HepG2 (cell line): Measurements from ENCODE around the gene YIPF4. TPM values are rescaled to one million over a fixed set of nuclear protein-coding genes. Genes with fewer than 3 reads are reported as not detected.

Experiments
- ATAC-seq: fragments of 200-7000 bp; cut with Tn5 transposase; 3 replicates; pipeline ENCODE4 v1.9.1; 2020; ENCODE audit warnings: mild to moderate bottlenecking, moderate library complexity
- BruUV-seq: library from RNA; stranded (reverse); fragments of 400-500 nt; replicated peaks from 2 replicates; lab custom pipeline; 2021; lab: Mats Ljungman, UMichigan
- CTCF ChIA-PET: fragments of 300-600 bp; formaldehyde crosslinking; extraction: SDS; loops from one replicate; lab custom pipeline; 2021; ENCODE audit warnings: low total read pairs, inconsistent platforms, low intra/inter-chr PET ratio; lab: Yijun Ruan, JAX
- POLR2A ChIA-PET: fragments of 350-600 bp; sonication (Branson Sonifier 250); formaldehyde crosslinking; loops from one replicate; lab custom pipeline; 2020; ENCODE audit warnings: antibody characterized with exemption, inconsistent platforms; lab: Yijun Ruan, JAX
- DNase-seq: peaks from one replicate; pipeline ENCODE4 v3.0.0-alpha.2; 2015; ENCODE audit warnings: low spot score
- FAIRE-seq: peaks from 3 replicates; lab custom pipeline; 2011; peaks lifted over from hg19 to GRCh38; lab: Jason Lieb, UNC
- H2AFZ ChIP-seq: one replicate; pipeline ENCODE4 v1.6.1; 2011; ENCODE audit warnings: low read length, inconsistent platforms
- H3K27ac ChIP-seq: fragments of 300-600 bp; 3 replicates; pipeline ENCODE4 v1.8.0; 2011; ENCODE audit warnings: mixed run types, mild to moderate bottlenecking, mixed read lengths, low read length, inconsistent platforms; ENCODE audit not compliant: insufficient read depth; ENCODE audit errors: extremely low read length
- H3K27me3 ChIP-seq, 2 experiments: fragments of 200-600 bp in 1 of 2; 2 replicates in 1 of 2; 3 replicates in 1 of 2; pipeline versions ENCODE4 v1.6.0 to v1.8.0; 2011; ENCODE audit warnings: low read length in 2 of 2, mild to moderate bottlenecking in 2 of 2, moderate library complexity in 2 of 2, inconsistent platforms in 1 of 2; ENCODE audit not compliant: insufficient read depth in 2 of 2, control insufficient read depth in 1 of 2
- H3K36me3 ChIP-seq, 2 experiments: fragments of 200-600 bp in 1 of 2; replicated peaks in 1 of 2; 2 replicates in 1 of 2; 3 replicates in 1 of 2; pipeline versions ENCODE4 v1.5.1 to v1.8.0; 2011; ENCODE audit warnings: low read length in 2 of 2, inconsistent platforms in 1 of 2; ENCODE audit not compliant: insufficient read depth in 2 of 2, control insufficient read depth in 1 of 2
- H3K4me1 ChIP-seq: 2 replicates; pipeline ENCODE4 v1.5.1; 2012; ENCODE audit warnings: low read length, inconsistent platforms; ENCODE audit not compliant: insufficient read depth
- H3K4me2 ChIP-seq: 2 replicates; pipeline ENCODE4 v1.6.0; 2011; ENCODE audit warnings: low read depth, low read length, inconsistent platforms
- H3K4me3 ChIP-seq, 3 experiments: fragments of 200-600 bp in 1 of 3; sonication (generic), shearing (Covaris generic) in 1 of 3; replicated peaks in 1 of 3; 2 replicates each; pipeline ENCODE4 v1.5.1; 2011 to 2016; ENCODE audit warnings: low read length in 3 of 3, inconsistent platforms in 2 of 3, low read depth in 2 of 3, mild to moderate bottlenecking in 2 of 3, control low read depth in 1 of 3, mixed read lengths in 1 of 3; ENCODE audit not compliant: insufficient read depth in 1 of 3
- H3K79me2 ChIP-seq: one replicate; pipeline ENCODE4 v1.6.1; 2011; ENCODE audit warnings: low read length, inconsistent platforms; ENCODE audit not compliant: insufficient read depth
- H3K9ac ChIP-seq: 2 replicates; pipeline ENCODE4 v1.6.0; 2011; ENCODE audit warnings: mild to moderate bottlenecking, low read depth, low read length, inconsistent platforms; ENCODE audit not compliant: insufficient read depth
- H3K9me3 ChIP-seq: 2 replicates; pipeline ENCODE4 v1.5.1; 2012; ENCODE audit warnings: mild to moderate bottlenecking, low read length
- H4K20me1 ChIP-seq: 2 replicates; pipeline ENCODE4 v1.6.0; 2011; ENCODE audit warnings: inconsistent platforms, mild to moderate bottlenecking, low read length, moderate library complexity; ENCODE audit not compliant: insufficient read depth
- KDM2A ChIP-seq: sonication (generic); formaldehyde crosslinking; IDR thresholded peaks from 2 replicates; pipeline ENCODE4 v1.4.0; 2020; ENCODE audit warnings: low read depth, missing genetic modification reagents, borderline replicate concordance
- PAWR ChIP-seq: sonication (generic); formaldehyde crosslinking; IDR thresholded peaks from 2 replicates; pipeline ENCODE4 v1.4.0; 2020; ENCODE audit warnings: missing genetic modification reagents, mild to moderate bottlenecking, borderline replicate concordance
- RFX5 ChIP-seq: IDR thresholded peaks from 2 replicates; pipeline ENCODE4 v1.6.1; 2011; ENCODE audit warnings: low read depth, low read length, improper control_type of control experiment
- SPEN ChIP-seq: sonication (generic); formaldehyde crosslinking; IDR thresholded peaks from 2 replicates; pipeline ENCODE4 v1.5.1; 2020; ENCODE audit warnings: low read depth, mild to moderate bottlenecking, missing genetic modification reagents
- THRA ChIP-seq: sonication (generic); formaldehyde crosslinking; IDR thresholded peaks from 2 replicates; pipeline ENCODE4 v1.4.0; 2020; ENCODE audit warnings: missing genetic modification reagents, borderline replicate concordance
- USF2 ChIP-seq, 2 experiments: sonication (generic) in 1 of 2; formaldehyde crosslinking in 1 of 2; IDR thresholded peaks; 2 replicates each; pipeline versions ENCODE4 v1.5.1 to v1.6.1; 2011 to 2020; ENCODE audit warnings: borderline replicate concordance in 1 of 2, low read depth in 1 of 2, low read length in 1 of 2, mild to moderate bottlenecking in 1 of 2, missing genetic modification reagents in 1 of 2, moderate library complexity in 1 of 2
- ZNF251 ChIP-seq: sonication (generic); formaldehyde crosslinking; IDR thresholded peaks from 2 replicates; pipeline ENCODE4 v1.9.0; 2021; ENCODE audit warnings: mild to moderate bottlenecking, missing genetic modification reagents
- ZNF33B ChIP-seq: sonication (generic); formaldehyde crosslinking; IDR thresholded peaks from 2 replicates; pipeline ENCODE4 v1.5.1; 2020; ENCODE audit warnings: mild to moderate bottlenecking, missing genetic modification reagents
- ZNF713 ChIP-seq: sonication (generic); formaldehyde crosslinking; IDR thresholded peaks from 2 replicates; pipeline ENCODE4 v1.4.0; 2020; ENCODE audit warnings: mild to moderate bottlenecking, missing genetic modification reagents
- WGBS: methylation state at CpG from one replicate; pipeline ENCODE4 v1.1.6; 2017; ENCODE audit warnings: low lambda C conversion rate; 5-methylcytosine and 5-hydroxymethylcytosine counted together
- in situ Hi-C: cut with HindIII; loops from 2 replicates; pipeline ENCODE4 v1.10.0; 2017; ENCODE audit warnings: low pct_unique_long_range_greater_than_20kb; ENCODE audit not compliant: extremely low pct_ligation_motif_present
- intact Hi-C: fragments of 100-400 bp; cut with micrococcal nuclease; formaldehyde crosslinking; loops from one replicate; pipeline ENCODE4 v1.10.0; 2022; ENCODE audit not compliant: unreplicated experiment
- polyA plus RNA-seq, 8 experiments: library from polyadenylated mRNA; depleted of rRNA in 3 of 8; stranded (reverse) in 7 of 8; unstranded in 1 of 8; fragments of >200 nt; fragmentation: Illumina TruSeq in 4 of 8; extraction: Trizol in 4 of 8; gene quantifications; 2 replicates each; pipeline versions ENCODE4 v1.2.1 to v1.2.3, GENCODE V29; 2011 to 2016; ENCODE audit warnings: low read depth in 4 of 8, missing spikeins in 1 of 8, mixed read lengths in 1 of 8; ENCODE audit not compliant: insufficient read depth in 1 of 8
- total RNA-seq, 5 experiments: library from RNA; depleted of rRNA; stranded (reverse); fragments of >200 nt; fragmentation: Illumina TruSeq; extraction: Trizol; gene quantifications; 2 replicates each; pipeline ENCODE4 v1.2.3, GENCODE V29; 2016; ENCODE audit warnings: low read depth in 1 of 5

Gene YIPF4
- total and polyA plus RNA-seq, 2 of the 13 experiments (the other 11 are each of a cell fraction or from before 2014, with no cell fraction given), result 19.0 to 43.9 TPM

GRCh38 chr2:32271063-32271462 lies 6.6 kb upstream of the YIPF4 start:
- Histone ChIP-seq H3K4me3 (no peak overlapping the region), H4K20me1 (no peaks in the 10 kb centered on the region), H3K27me3 (no peaks in the 10 kb centered on the region), H3K4me1 (peaks cover 38% of the 10 kb centered on the region), H3K36me3 (no peaks in the 10 kb centered on the region), H3K27ac (no peak overlapping the region), H3K9me3 (no peaks in the 10 kb centered on the region), H3K9ac (no peak overlapping the region), H2AFZ (no peak overlapping the region), H3K79me2 (no peaks in the 10 kb centered on the region), H3K4me2 (no peak overlapping the region)
- POLR2A ChIA-PET, result no interaction called here
- WGBS, result 15% methylated on average over 2 of the region's 2 CpGs
- no TSS peak for BruUV-seq
- intact Hi-C loops, result no loop called here
- no peak for FAIRE-seq
- DNase-seq, result no peak
- no peak for ATAC-seq
- in situ Hi-C loops, result no loop called here
- CTCF ChIA-PET, result no interaction called here
- no peak for TF ChIP-seq ZNF713 (CRISPR knock-in tag)
- TF ChIP-seq ZNF251, result no peak
- TF ChIP-seq THRA, result no peak
- TF ChIP-seq PAWR, result no peak
- TF ChIP-seq SPEN (CRISPR knock-in tag), result no peak
- no peak for TF ChIP-seq KDM2A (CRISPR knock-in tag)
- no peak for TF ChIP-seq USF2 (IDR thresholded peaks at IDR 0.05; ENCODE audit: low read depth, low read length)
- no peak for TF ChIP-seq USF2 (CRISPR knock-in tag; IDR thresholded peaks at IDR 0.05; ENCODE audit: borderline replicate concordance)
- no peak for TF ChIP-seq ZNF33B (CRISPR knock-in tag)
- peak; percentile 41; the same call in 1 of the 2 replicates for TF ChIP-seq RFX5
